Activated CD4-positive, alpha-beta memory T cell treated with anti-CD3 and anti-CD28 coated beads for 36 hours (primary cell): ENCODE measurements around the gene SHH. TPM values are rescaled to one million over a fixed set of nuclear protein-coding genes. Genes with fewer than 3 reads are reported as not detected.

ENCODE experiments used
- total RNA-seq, 2 experiments: library from RNA; stranded (reverse); gene quantifications; one replicate each; pipeline ENCODE4 v1.2.3, GENCODE V29; 2021

The SHH gene
- total RNA-seq, 2 experiments from 2014 or later, result not detected

Other genes starting within 250 kb of the SHH start
- gene RBM33, start 167.8 kb downstream of the SHH start, total RNA-seq, result 10 to 100 TPM; 57.7 to 65.3 TPM